ENCODE data around the gene MGLL. TPM values are rescaled to one million over a fixed set of nuclear protein-coding genes. Genes with fewer than 3 reads are reported as not detected.

Gene MGLL
- total RNA-seq, 2 experiments from 2014 or later: 0.31 to 0.41 TPM

- Mint-ChIP-seq H3K9me3 (peaks cover 34% of the 10 kb centered on the region), H3K36me3 (peaks cover 1% of the 10 kb centered on the region), H3K27ac (no peak overlapping the region), H3K27me3 (peaks cover 25% of the 10 kb centered on the region), H3K4me3 (no peak overlapping the region), H3K4me1 (ENCODE audit: low read depth) (no peaks in the 10 kb centered on the region)
- intact Hi-C loops (cut with micrococcal nuclease): no loop called here
- ChIA-PET POLR2A (no interaction called here), CTCF (no interaction called here)
- no peak for DNase-seq
Measured at GRCh38 chr3:127829537-127829936, 7.2 kb upstream of the MGLL start.

DNA sequence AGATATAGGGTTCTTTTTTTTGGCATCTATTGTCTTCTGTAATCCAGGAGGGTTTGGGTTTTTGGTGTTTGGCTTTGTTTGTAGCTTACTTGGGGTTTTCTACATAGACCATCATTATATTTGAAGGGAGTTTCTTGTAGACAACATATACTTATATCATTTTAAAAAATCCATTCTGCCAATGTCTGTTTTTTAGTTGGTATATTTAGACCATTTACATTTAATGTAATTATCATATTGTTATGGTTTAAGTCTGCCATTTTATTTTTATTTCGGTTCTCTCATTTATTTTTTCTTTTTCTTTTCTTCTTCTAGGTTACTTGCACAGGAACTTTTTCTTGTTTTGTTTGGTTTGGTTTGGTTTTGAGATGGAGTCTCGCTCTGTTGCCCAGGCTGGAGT, 5.5 kb upstream of the MGLL start:
- Mint-ChIP-seq H3K4me3 (no peak overlapping the region), H3K4me1 (ENCODE audit: low read depth) (peaks cover 4% of the 10 kb centered on the region), H3K9me3 (peaks cover 29% of the 10 kb centered on the region), H3K27ac (no peak overlapping the region), H3K36me3 (peaks cover 1% of the 10 kb centered on the region), H3K27me3 (peaks cover 35% of the 10 kb centered on the region)
- ChIA-PET CTCF (no interaction called here), POLR2A (no interaction called here)
- intact Hi-C loops (cut with micrococcal nuclease): no loop called here
- no peak for DNase-seq

- CTCF ChIA-PET: no interaction called here
- POLR2A ChIA-PET: no interaction called here
- no peak for DNase-seq
- peaks cover 1% of the 10 kb centered on the region for H3K36me3 Mint-ChIP-seq
- H3K9me3 Mint-ChIP-seq: peaks cover 29% of the 10 kb centered on the region
- H3K27ac Mint-ChIP-seq: no peak overlapping the region
- intact Hi-C loops (cut with micrococcal nuclease): no loop called here
- H3K4me3 Mint-ChIP-seq: no peak overlapping the region
- H3K4me1 Mint-ChIP-seq (ENCODE audit: low read depth): peaks cover 12% of the 10 kb centered on the region
- peaks cover 42% of the 10 kb centered on the region for H3K27me3 Mint-ChIP-seq
Measured at GRCh38 chr3:127825756-127826155, 3.4 kb upstream of the MGLL start.

DNA sequence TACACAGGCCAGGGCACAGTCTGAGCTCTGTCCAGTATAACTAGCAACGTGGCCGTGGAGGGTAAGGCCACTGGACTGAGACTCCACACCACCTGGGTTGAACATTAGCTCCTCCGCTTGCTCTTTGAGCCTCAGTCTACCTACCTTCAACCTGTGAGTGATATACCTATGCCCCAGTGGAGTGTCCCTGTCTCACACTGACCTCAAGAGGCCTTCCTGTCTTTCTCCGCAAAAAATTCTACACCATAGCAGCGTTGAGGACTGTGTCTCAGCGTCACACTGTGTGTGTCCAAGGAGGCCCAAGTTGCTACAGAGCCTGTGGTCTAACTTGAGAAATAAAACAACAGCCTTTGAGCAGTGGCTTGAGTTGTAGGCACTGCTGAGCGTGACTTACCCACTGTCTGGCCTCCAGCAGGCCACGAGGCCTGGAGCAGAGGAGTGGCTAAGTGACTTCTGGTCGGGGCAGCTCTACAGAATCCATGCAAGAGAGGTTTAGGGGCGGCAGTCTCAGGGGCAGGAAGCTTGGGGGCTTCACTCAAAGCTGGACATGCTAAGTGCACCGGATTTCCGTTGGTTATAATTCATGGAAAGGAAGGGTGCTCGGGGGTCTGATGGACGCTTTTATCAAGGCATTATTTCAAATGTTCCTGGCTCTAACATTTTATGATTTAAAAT, 2.0 kb upstream of the MGLL start:
- intact Hi-C loops (cut with micrococcal nuclease): no loop called here
- H3K9me3 Mint-ChIP-seq: peaks cover 15% of the 10 kb centered on the region
- no peak overlapping the region for H3K4me3 Mint-ChIP-seq

DNA sequence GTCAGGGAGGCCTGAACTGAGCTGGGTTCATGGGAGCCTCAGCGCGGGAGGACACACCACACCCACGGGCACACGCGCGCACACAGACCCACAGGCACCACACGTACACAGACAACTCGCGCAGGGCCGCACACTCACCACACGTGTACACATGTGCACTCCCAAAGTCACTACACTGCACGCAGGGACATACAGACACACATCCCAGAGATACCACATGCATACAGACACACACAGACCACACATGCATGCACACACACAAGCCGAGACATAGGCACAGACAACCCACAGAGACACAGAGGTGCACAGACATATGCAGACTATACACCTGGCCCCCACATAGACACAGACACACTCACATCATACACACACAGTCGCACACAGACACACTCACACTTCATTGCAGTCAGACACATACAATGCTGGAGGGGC, 1.1 kb upstream of the MGLL start:
- peaks cover 48% of the 10 kb centered on the region for H3K27me3 Mint-ChIP-seq
- POLR2A ChIA-PET: no interaction called here
- H3K4me3 Mint-ChIP-seq: peak overlapping the region; percentile 38

More for the DNA sequence above, 2.0 kb upstream of the MGLL start:
- peaks cover 48% of the 10 kb centered on the region for H3K27me3 Mint-ChIP-seq
- ChIA-PET POLR2A (no interaction called here), CTCF (interaction anchor here (1.9 kb wide), 1 partner anchor 129 kb away, joined by 4 read pairs; no protein-coding TSS in a partner anchor)
- H3K27ac Mint-ChIP-seq: no peak overlapping the region
- H3K4me1 Mint-ChIP-seq (ENCODE audit: low read depth): peaks cover 12% of the 10 kb centered on the region
- H3K36me3 Mint-ChIP-seq: no peaks in the 10 kb centered on the region
- DNase-seq: no peak

GRCh38 chr3:127822682-127823425, 539 bp upstream of the MGLL start:
- H3K9me3 Mint-ChIP-seq: peaks cover 3% of the 10 kb centered on the region
- H3K4me1 Mint-ChIP-seq (ENCODE audit: low read depth): peaks cover 12% of the 10 kb centered on the region
- CTCF ChIA-PET: interaction anchor here (1.9 kb wide), 1 partner anchor 128 kb away, joined by 4 read pairs; no protein-coding TSS in a partner anchor
- intact Hi-C loops (cut with micrococcal nuclease): no loop called here
- no peak for DNase-seq
- POLR2A ChIA-PET: no interaction called here
- H3K36me3 Mint-ChIP-seq: no peaks in the 10 kb centered on the region
- H3K27me3 Mint-ChIP-seq: peaks cover 48% of the 10 kb centered on the region
- H3K27ac Mint-ChIP-seq: no peak overlapping the region
- H3K4me3 Mint-ChIP-seq: peak overlapping the region; percentile 60

More for the DNA sequence above, 1.1 kb upstream of the MGLL start:
- Mint-ChIP-seq H3K27ac (no peak overlapping the region), H3K36me3 (no peaks in the 10 kb centered on the region), H3K4me1 (ENCODE audit: low read depth) (peaks cover 12% of the 10 kb centered on the region), H3K9me3 (peaks cover 9% of the 10 kb centered on the region)
- no peak for DNase-seq
- CTCF ChIA-PET: interaction anchor here (1.9 kb wide), 1 partner anchor 129 kb away, joined by 4 read pairs; no protein-coding TSS in a partner anchor
- intact Hi-C loops (cut with micrococcal nuclease): no loop called here

- POLR2A ChIA-PET: interaction anchor here (0.7 kb wide), 1 partner anchor 72 kb away, joined by 3 read pairs; no protein-coding TSS in a partner anchor
- intact Hi-C loops (cut with micrococcal nuclease): no loop called here
- H3K27me3 Mint-ChIP-seq: peaks cover 43% of the 10 kb centered on the region
- no peaks in the 10 kb centered on the region for H3K9me3 Mint-ChIP-seq
- no peak overlapping the region for H3K27ac Mint-ChIP-seq
- CTCF ChIA-PET: no interaction called here
- no peak overlapping the region for H3K4me3 Mint-ChIP-seq
- H3K36me3 Mint-ChIP-seq: no peaks in the 10 kb centered on the region
- H3K4me1 Mint-ChIP-seq (ENCODE audit: low read depth): peaks cover 12% of the 10 kb centered on the region
- DNase-seq: no peak
Measured at GRCh38 chr3:127821394-127821793, 921 bp downstream of the MGLL start.

- Mint-ChIP-seq H3K27ac (no peak overlapping the region), H3K4me1 (ENCODE audit: low read depth) (peaks cover 12% of the 10 kb centered on the region), H3K9me3 (no peaks in the 10 kb centered on the region), H3K4me3 (no peak overlapping the region), H3K27me3 (peaks cover 41% of the 10 kb centered on the region), H3K36me3 (no peaks in the 10 kb centered on the region)
- ChIA-PET POLR2A (interaction anchor here (0.7 kb wide), 1 partner anchor 73 kb away, joined by 3 read pairs; no protein-coding TSS in a partner anchor), CTCF (no interaction called here)
- no peak for DNase-seq
- intact Hi-C loops (cut with micrococcal nuclease): no loop called here
Measured at GRCh38 chr3:127820826-127821313, 1.4 kb downstream of the MGLL start.

- no peaks in the 10 kb centered on the region for H3K36me3 Mint-ChIP-seq
- no peak for DNase-seq
- intact Hi-C loops (cut with micrococcal nuclease): no loop called here
- H3K27ac Mint-ChIP-seq: no peak overlapping the region
- H3K27me3 Mint-ChIP-seq: peaks cover 37% of the 10 kb centered on the region
- H3K9me3 Mint-ChIP-seq: no peaks in the 10 kb centered on the region
- POLR2A ChIA-PET: no interaction called here
- peaks cover 12% of the 10 kb centered on the region for H3K4me1 Mint-ChIP-seq (ENCODE audit: low read depth)
- H3K4me3 Mint-ChIP-seq: no peak overlapping the region
- CTCF ChIA-PET: no interaction called here
Measured at GRCh38 chr3:127820221-127820825, 2.0 kb downstream of the MGLL start.

GRCh38 chr3:127819656-127820055, 2.7 kb downstream of the MGLL start:
- no peak overlapping the region for H3K4me3 Mint-ChIP-seq
- H3K27me3 Mint-ChIP-seq: peaks cover 33% of the 10 kb centered on the region
- H3K27ac Mint-ChIP-seq: no peak overlapping the region
- ChIA-PET CTCF (no interaction called here), POLR2A (no interaction called here)
- H3K36me3 Mint-ChIP-seq: no peaks in the 10 kb centered on the region
- H3K4me1 Mint-ChIP-seq (ENCODE audit: low read depth): peaks cover 12% of the 10 kb centered on the region
- DNase-seq: no peak
- no peaks in the 10 kb centered on the region for H3K9me3 Mint-ChIP-seq
- intact Hi-C loops (cut with micrococcal nuclease): no loop called here

- intact Hi-C loops (cut with micrococcal nuclease): no loop called here
- Mint-ChIP-seq H3K4me1 (ENCODE audit: low read depth) (peaks cover 12% of the 10 kb centered on the region), H3K27ac (no peak overlapping the region), H3K4me3 (no peak overlapping the region), H3K27me3 (peaks cover 27% of the 10 kb centered on the region), H3K9me3 (no peaks in the 10 kb centered on the region), H3K36me3 (no peaks in the 10 kb centered on the region)
- DNase-seq: no peak
- ChIA-PET POLR2A (no interaction called here), CTCF (no interaction called here)
Measured at GRCh38 chr3:127819086-127819485, 3.2 kb downstream of the MGLL start.

- no peak for DNase-seq
- Mint-ChIP-seq H3K27me3 (peaks cover 16% of the 10 kb centered on the region), H3K36me3 (no peaks in the 10 kb centered on the region), H3K4me1 (ENCODE audit: low read depth) (peaks cover 4% of the 10 kb centered on the region), H3K9me3 (no peaks in the 10 kb centered on the region), H3K4me3 (no peak overlapping the region), H3K27ac (no peak overlapping the region)
- ChIA-PET POLR2A (no interaction called here), CTCF (no interaction called here)
- intact Hi-C loops (cut with micrococcal nuclease): no loop called here
Measured at GRCh38 chr3:127817406-127817841, 4.9 kb downstream of the MGLL start.

Measured in activated CD4-positive, alpha-beta memory T cell treated with anti-CD3 and anti-CD28 coated beads for 36 hours (primary cell).